ENCODE data around the gene GRID1.

DNA sequence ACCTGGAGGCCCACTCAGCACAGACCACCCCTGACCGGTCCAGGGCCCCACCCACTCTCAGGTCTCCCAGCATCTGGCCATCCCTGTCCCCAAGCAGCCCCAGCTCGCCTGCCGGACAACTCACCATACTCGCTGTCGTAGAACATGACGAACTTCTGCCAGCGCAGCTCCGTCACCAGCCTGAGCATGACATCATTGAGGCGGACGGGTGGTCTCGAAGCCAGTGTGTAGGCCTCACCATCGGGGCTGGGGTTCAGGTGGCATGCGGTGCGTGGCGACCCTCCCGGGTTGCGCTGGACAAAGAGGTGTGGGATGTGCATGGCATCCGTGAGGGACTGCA is 160.4 kb downstream of the GRID1 start:
- TF ChIP-seq POLR2A (IDR thresholded peaks at IDR 0.05) = no peak
- TF ChIP-seq, protein P1, sequence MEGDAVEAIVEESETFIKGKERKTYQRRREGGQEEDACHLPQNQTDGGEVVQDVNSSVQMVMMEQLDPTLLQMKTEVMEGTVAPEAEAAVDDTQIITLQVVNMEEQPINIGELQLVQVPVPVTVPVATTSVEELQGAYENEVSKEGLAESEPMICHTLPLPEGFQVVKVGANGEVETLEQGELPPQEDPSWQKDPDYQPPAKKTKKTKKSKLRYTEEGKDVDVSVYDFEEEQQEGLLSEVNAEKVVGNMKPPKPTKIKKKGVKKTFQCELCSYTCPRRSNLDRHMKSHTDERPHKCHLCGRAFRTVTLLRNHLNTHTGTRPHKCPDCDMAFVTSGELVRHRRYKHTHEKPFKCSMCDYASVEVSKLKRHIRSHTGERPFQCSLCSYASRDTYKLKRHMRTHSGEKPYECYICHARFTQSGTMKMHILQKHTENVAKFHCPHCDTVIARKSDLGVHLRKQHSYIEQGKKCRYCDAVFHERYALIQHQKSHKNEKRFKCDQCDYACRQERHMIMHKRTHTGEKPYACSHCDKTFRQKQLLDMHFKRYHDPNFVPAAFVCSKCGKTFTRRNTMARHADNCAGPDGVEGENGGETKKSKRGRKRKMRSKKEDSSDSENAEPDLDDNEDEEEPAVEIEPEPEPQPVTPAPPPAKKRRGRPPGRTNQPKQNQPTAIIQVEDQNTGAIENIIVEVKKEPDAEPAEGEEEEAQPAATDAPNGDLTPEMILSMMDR (IDR thresholded peaks at IDR 0.05) = no peak

Measured in lower leg skin (tissue), 3 donors.